ENCODE measurements around the gene TDO2.

TDO2 gene

DNA sequence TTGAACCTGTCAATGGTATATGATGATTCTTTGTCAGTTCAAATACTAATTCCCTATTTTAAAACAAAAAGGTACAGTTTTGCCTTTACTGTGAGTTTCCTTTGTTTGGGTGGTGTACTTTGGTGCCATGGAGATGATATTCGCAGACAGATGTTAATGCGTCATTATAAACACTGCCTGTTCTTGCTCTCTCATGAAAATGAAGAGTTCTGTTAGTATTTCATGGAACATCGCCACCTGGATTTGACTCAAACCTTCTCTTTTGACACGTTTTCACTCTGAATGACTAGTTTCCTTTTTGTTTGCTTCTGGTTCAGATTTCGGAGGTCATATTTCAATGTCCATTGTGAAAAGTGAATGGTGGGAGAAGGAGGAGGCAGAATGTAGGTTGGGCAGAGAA is 57.0 kb downstream of the TDO2 start:
- no peaks in the 10 kb centered on the region for H3K9me3 ChIP-seq (ENCODE audit: control insufficient read depth, low read length)
- no peaks in the 10 kb centered on the region for H3K27me3 ChIP-seq (ENCODE audit: control insufficient read depth, insufficient read depth, low read length)
- no peak overlapping the region for H3K9ac ChIP-seq (ENCODE audit: low read length)
- no peaks in the 10 kb centered on the region for H3K4me1 ChIP-seq (ENCODE audit: control insufficient read depth, insufficient read depth, low read length)
- no peaks in the 10 kb centered on the region for H3K36me3 ChIP-seq (ENCODE audit: control insufficient read depth, insufficient read depth, low read length)
- no peak overlapping the region for H3K4me3 ChIP-seq (ENCODE audit: low read length)

DNA sequence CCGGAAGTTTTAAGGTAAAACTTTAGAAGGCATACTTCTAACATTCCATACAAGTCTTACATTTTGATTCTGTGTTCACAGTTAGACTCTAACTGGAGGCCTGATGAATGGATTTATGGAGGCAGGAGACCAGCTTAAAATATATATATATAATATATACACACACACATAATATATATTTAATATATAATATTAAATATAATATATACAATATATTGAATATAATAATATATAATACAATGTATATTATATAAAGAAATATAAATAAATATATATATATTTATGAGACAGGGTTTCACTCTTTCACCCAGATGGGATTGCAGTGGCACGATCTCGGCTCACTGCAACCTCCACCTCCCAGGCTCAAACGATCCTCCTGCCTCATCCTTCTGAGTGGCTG is 58.1 kb downstream of the TDO2 start:
- no peaks in the 10 kb centered on the region for H3K4me1 ChIP-seq (ENCODE audit: control insufficient read depth, insufficient read depth, low read length)
- H3K9ac ChIP-seq (ENCODE audit: low read length): no peak overlapping the region
- H3K27me3 ChIP-seq (ENCODE audit: control insufficient read depth, insufficient read depth, low read length): no peaks in the 10 kb centered on the region
- H3K9me3 ChIP-seq (ENCODE audit: control insufficient read depth, low read length): no peaks in the 10 kb centered on the region
- no peaks in the 10 kb centered on the region for H3K36me3 ChIP-seq (ENCODE audit: control insufficient read depth, insufficient read depth, low read length)
- no peak overlapping the region for H3K4me3 ChIP-seq (ENCODE audit: low read length)

DNA sequence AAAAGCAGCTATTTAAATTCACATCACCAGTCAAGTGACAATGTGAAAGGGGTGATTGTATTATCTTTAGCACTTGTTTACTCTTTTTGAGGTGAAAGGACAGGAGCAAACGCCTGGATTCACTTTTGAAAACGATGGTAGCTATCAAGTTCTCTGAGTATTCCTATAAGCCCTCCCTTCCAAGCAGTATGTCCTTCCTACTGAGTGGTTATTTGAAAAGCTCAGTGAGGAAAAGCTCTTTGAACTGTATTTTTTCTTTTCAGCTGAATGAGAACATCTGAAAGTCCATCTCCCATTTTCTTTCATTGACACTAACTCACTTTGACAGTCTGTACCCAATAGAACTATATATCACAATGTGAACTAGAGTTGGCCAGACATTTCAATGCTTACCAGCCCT is 59.3 kb downstream of the TDO2 start:
- Histone ChIP-seq H3K9ac (ENCODE audit: low read length) (no peak overlapping the region), H3K9me3 (ENCODE audit: control insufficient read depth, low read length) (no peaks in the 10 kb centered on the region), H3K4me3 (ENCODE audit: low read length) (no peak overlapping the region), H3K36me3 (ENCODE audit: control insufficient read depth, insufficient read depth, low read length) (no peaks in the 10 kb centered on the region), H3K4me1 (ENCODE audit: control insufficient read depth, insufficient read depth, low read length) (no peaks in the 10 kb centered on the region), H3K27me3 (ENCODE audit: control insufficient read depth, insufficient read depth, low read length) (no peaks in the 10 kb centered on the region)

DNA sequence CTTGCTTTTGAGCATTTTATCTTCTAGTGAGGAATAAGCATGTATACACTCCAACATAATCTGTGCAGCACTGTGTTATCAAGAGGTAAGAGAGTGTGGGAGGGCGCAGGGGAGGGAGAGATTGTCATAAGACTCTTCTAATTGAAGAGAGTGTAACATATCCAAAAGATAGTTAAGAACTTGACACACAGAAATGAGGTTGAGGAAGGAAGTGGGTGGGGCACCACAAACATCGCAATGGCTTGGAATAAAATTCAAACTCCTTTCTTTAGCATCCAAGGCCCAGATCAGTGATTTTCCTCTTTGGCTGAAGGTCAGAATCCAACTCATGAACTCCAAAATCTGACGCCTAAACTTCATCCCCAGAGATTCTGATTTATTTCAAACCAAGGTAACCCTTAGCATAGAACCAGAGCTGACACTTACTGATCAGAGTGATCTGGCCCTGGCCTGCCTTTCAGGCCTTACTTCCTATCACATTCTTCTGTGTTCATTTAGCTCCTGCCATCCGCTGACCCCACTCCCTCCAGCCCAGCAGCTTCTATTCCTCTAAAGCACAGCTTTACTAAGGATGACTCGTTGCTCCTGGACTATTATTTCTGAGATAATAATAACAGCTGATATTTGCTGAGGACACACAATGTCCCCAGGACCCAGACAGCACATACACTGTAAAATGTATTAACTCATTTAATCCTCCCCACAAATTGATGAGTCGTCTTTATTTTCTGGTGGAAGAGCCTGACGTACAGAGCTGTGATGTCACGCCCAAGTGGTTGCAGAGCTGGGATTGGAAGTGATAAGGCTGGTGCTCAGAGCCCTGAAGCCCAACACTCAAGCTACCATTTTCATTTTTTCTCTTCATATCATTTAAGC is 60.8 kb downstream of the TDO2 start:
- no peak overlapping the region for H3K4me3 ChIP-seq (ENCODE audit: low read length)
- H3K9ac ChIP-seq (ENCODE audit: low read length): no peak overlapping the region
- no peaks in the 10 kb centered on the region for H3K36me3 ChIP-seq (ENCODE audit: control insufficient read depth, insufficient read depth, low read length)
- H3K27me3 ChIP-seq (ENCODE audit: control insufficient read depth, insufficient read depth, low read length): no peaks in the 10 kb centered on the region
- no peaks in the 10 kb centered on the region for H3K4me1 ChIP-seq (ENCODE audit: control insufficient read depth, insufficient read depth, low read length)
- H3K9me3 ChIP-seq (ENCODE audit: control insufficient read depth, low read length): no peaks in the 10 kb centered on the region

DNA sequence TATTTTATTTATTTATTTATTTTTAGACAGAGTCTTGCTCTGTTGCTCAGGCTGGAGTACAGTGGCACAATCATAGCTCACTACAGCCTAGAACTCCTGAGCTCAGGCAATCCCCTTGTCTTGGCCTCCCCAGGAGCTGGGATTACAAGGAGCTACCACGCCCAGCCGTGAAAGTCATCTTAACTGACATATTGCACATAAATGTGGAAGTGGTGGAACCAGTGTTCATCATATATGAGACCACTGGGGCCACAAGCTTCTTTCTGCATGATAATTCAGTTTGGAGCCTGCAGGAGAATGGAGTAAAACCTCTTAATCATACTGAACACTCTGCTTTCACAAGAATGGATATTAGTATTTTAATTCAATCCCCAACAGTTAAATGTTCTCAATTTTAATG is 62.7 kb downstream of the TDO2 start:
- no peaks in the 10 kb centered on the region for H3K27me3 ChIP-seq (ENCODE audit: control insufficient read depth, insufficient read depth, low read length)
- H3K9me3 ChIP-seq (ENCODE audit: control insufficient read depth, low read length): no peaks in the 10 kb centered on the region
- H3K4me3 ChIP-seq (ENCODE audit: low read length): no peak overlapping the region
- no peak overlapping the region for H3K9ac ChIP-seq (ENCODE audit: low read length)
- H3K36me3 ChIP-seq (ENCODE audit: control insufficient read depth, insufficient read depth, low read length): no peaks in the 10 kb centered on the region
- H3K4me1 ChIP-seq (ENCODE audit: control insufficient read depth, insufficient read depth, low read length): no peaks in the 10 kb centered on the region

DNA sequence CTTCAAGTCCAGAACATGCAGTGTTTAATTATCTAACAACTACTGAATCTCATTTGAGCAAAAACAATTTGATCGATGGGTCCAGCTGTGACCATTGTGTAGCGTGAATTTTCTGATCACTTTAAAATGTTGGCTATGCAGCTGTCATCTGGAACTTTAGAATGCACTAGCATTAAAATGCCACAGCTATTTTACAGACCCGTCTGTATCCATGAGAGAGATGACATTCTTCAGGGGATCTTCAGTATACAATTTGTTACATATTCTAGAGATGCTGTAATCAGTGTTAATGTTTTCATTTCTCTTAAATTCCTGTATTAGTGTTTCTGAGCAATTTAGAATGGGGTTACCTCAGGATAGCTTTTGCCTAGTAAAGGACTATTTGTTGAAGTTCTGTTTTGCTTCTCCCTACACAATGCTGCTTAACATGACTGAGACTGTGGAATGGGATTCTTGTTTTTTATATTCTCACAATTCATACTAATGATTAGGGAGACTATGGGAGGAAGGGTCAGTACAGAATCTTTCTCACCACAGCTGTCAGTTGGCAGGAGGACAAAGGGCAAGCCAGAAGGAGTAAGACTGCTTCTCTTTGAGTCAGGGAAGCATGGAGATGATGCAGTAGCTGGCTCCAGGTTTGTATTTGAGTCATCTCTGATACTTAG is 63.4 kb downstream of the TDO2 start:
- Histone ChIP-seq H3K27me3 (ENCODE audit: control insufficient read depth, insufficient read depth, low read length) (no peaks in the 10 kb centered on the region), H3K36me3 (ENCODE audit: control insufficient read depth, insufficient read depth, low read length) (no peaks in the 10 kb centered on the region), H3K9ac (ENCODE audit: low read length) (no peak overlapping the region), H3K4me3 (ENCODE audit: low read length) (no peak overlapping the region), H3K9me3 (ENCODE audit: control insufficient read depth, low read length) (no peaks in the 10 kb centered on the region), H3K4me1 (ENCODE audit: control insufficient read depth, insufficient read depth, low read length) (no peaks in the 10 kb centered on the region)
